K562 (cell line): ENCODE results near the gene MMP28. TPM values are rescaled to one million over a fixed set of nuclear protein-coding genes. Genes with fewer than 3 reads are reported as not detected.

ENCODE experiments used
- ATAC-seq: fragments of 200-7000 bp; cut with Tn5 transposase; 3 replicates; pipeline ENCODE4 v1.9.1; 2020; ENCODE audit warnings: moderate library complexity
- BruUV-seq: library from RNA; stranded (reverse); fragments of 400-500 nt; replicated peaks from 2 replicates; lab custom pipeline; 2021; lab: Mats Ljungman, UMichigan
- CTCF ChIA-PET: fragments of 300-600 bp; formaldehyde crosslinking; extraction: SDS; loops from one replicate; lab custom pipeline; 2021; ENCODE audit warnings: low intra/inter-chr PET ratio; lab: Yijun Ruan, JAX
- POLR2A ChIA-PET: fragments of 300-600, 350-650 bp; sonication (Branson Sonifier 250); formaldehyde crosslinking; extraction: SDS; loops from one replicate; lab custom pipeline; 2021; ENCODE audit warnings: antibody characterized with exemption, inconsistent platforms; lab: Yijun Ruan, JAX
- DNase-seq, 4 experiments: peaks; one replicate each; pipeline versions ENCODE4 v3.0.0 to v3.0.0-alpha.2; 2011 to 2018; ENCODE audit warnings: low spot score in 3 of 4, mixed read lengths in 3 of 4; ENCODE audit errors: extremely low read depth in 1 of 4
- FAIRE-seq: peaks from 2 replicates; lab custom pipeline; 2011; peaks lifted over from hg19 to GRCh38; lab: Jason Lieb, UNC
- H2AFZ ChIP-seq: 2 replicates; pipeline ENCODE4 v1.6.0; 2011; ENCODE audit warnings: low read depth, low read length, control low read depth, inconsistent platforms
- H3K27ac ChIP-seq: fragments of 200-600 bp; 3 replicates; pipeline ENCODE4 v1.8.0; 2011; ENCODE audit warnings: low read depth, mild to moderate bottlenecking, control low read depth, inconsistent platforms, low read length, moderate library complexity, mixed read lengths; ENCODE audit errors: extremely low read depth
- H3K27me3 ChIP-seq, 2 experiments: fragments of 300-600 bp in 1 of 2; 2 replicates in 1 of 2; 3 replicates in 1 of 2; pipeline versions ENCODE4 v1.6.0 to v1.8.0; 2011; ENCODE audit warnings: inconsistent platforms in 2 of 2, low read length in 2 of 2, mild to moderate bottlenecking in 1 of 2, mixed read lengths in 1 of 2, moderate library complexity in 1 of 2; ENCODE audit not compliant: control insufficient read depth in 2 of 2, insufficient read depth in 2 of 2
- H3K36me3 ChIP-seq: fragments of 300-600 bp; 3 replicates; pipeline ENCODE4 v1.8.0; 2011; ENCODE audit warnings: mild to moderate bottlenecking, low read length, inconsistent platforms; ENCODE audit not compliant: control insufficient read depth, insufficient read depth
- H3K4me1 ChIP-seq, 2 experiments: fragments of 200-600 bp in 1 of 2; replicated peaks in 1 of 2; 2 replicates in 1 of 2; 3 replicates in 1 of 2; pipeline versions ENCODE4 v1.5.1 to v1.8.0; 2011; ENCODE audit warnings: inconsistent platforms in 2 of 2, low read length in 2 of 2, mild to moderate bottlenecking in 1 of 2, mixed read lengths in 1 of 2, moderate library complexity in 1 of 2; ENCODE audit not compliant: control insufficient read depth in 2 of 2, insufficient read depth in 2 of 2
- H3K4me2 ChIP-seq: 2 replicates; pipeline ENCODE4 v1.6.1; 2011; ENCODE audit warnings: low read length, control low read depth, inconsistent platforms, mixed read lengths; ENCODE audit not compliant: insufficient read depth
- H3K4me3 ChIP-seq: fragments of 200-600 bp; sonication (generic), shearing (Covaris generic); 2 replicates; pipeline ENCODE4 v1.5.1; 2016; ENCODE audit warnings: control low read depth, inconsistent platforms
- H3K79me2 ChIP-seq: fragments of 200-600 bp; 3 replicates; pipeline ENCODE4 v1.8.0; 2011; ENCODE audit warnings: low read length, inconsistent platforms; ENCODE audit not compliant: control insufficient read depth, insufficient read depth
- H3K9ac ChIP-seq, 2 experiments: 2 replicates each; pipeline versions ENCODE4 v1.6.0 to v1.6.1; 2011; ENCODE audit warnings: low read depth in 2 of 2, low read length in 2 of 2, control low read depth in 1 of 2, inconsistent platforms in 1 of 2, mild to moderate bottlenecking in 1 of 2, mixed read lengths in 1 of 2; ENCODE audit not compliant: insufficient read depth in 1 of 2
- H3K9me1 ChIP-seq: one replicate; pipeline ENCODE4 v1.6.0; 2011; ENCODE audit warnings: inconsistent platforms, mild to moderate bottlenecking, low read length, moderate library complexity; ENCODE audit not compliant: control insufficient read depth, insufficient read depth
- H3K9me3 ChIP-seq: replicated peaks from 2 replicates; pipeline ENCODE4 v1.5.1; 2011; ENCODE audit warnings: low read depth, low read length, inconsistent platforms; ENCODE audit not compliant: control insufficient read depth, insufficient read depth
- H4K20me1 ChIP-seq: replicated peaks from 2 replicates; pipeline ENCODE4 v1.6.1; 2011; ENCODE audit warnings: low read length, inconsistent platforms, mixed read lengths; ENCODE audit not compliant: control insufficient read depth, insufficient read depth
- JUND ChIP-seq, 2 experiments: IDR thresholded peaks; 2 replicates in 1 of 2; 3 replicates in 1 of 2; pipeline ENCODE4 v1.6.1; 2011; ENCODE audit warnings: borderline replicate concordance in 2 of 2, low read depth in 2 of 2, low read length in 2 of 2, improper control_type of control experiment in 1 of 2, missing biosample characterization in 1 of 2, missing genetic modification characterization in 1 of 2, missing genetic modification reagents in 1 of 2
- KLF16 ChIP-seq: IDR thresholded peaks from 2 replicates; pipeline ENCODE4 v1.6.1; 2016; ENCODE audit warnings: antibody characterized with exemption
- ZNF24 ChIP-seq: fragments of 450-650 bp; IDR thresholded peaks from 2 replicates; pipeline ENCODE4 v1.6.1; 2016
- ZNF740 ChIP-seq, 3 experiments: fragments of 200-800 bp in 1 of 3; sonication (Bioruptor generic) in 1 of 3; sonication (generic) in 1 of 3; formaldehyde crosslinking in 1 of 3; IDR thresholded peaks; 2 replicates each; pipeline versions ENCODE4 v1.6.1 to v1.8.0; 2016 to 2022; ENCODE audit warnings: mild to moderate bottlenecking in 2 of 3, missing compliant biosample characterization in 2 of 3, missing genetic modification characterization in 2 of 3, missing genetic modification reagents in 1 of 3
- WGBS: fragments of 100-300 bp; shearing (Covaris generic); methylation state at CpG from one replicate; pipeline ENCODE4 v1.1.6; 2016; ENCODE audit warnings: low coverage, mixed read lengths; ENCODE audit not compliant: insufficient coverage; ENCODE audit errors: missing lambda C conversion rate; 5-methylcytosine and 5-hydroxymethylcytosine counted together
- in situ Hi-C: fragments of 300-500 bp; cut with MboI; formaldehyde crosslinking; loops from 4 replicates; pipeline ENCODE4 v1.15.0; 2018; ENCODE audit warnings: inconsistent platforms, mixed read lengths
- intact Hi-C: fragments of 100-400 bp; cut with micrococcal nuclease; formaldehyde crosslinking; loops from 2 replicates; pipeline ENCODE4 v1.14.2; 2022
- polyA plus RNA-seq, 8 experiments: library from polyadenylated mRNA; depleted of rRNA in 4 of 8; stranded (reverse) in 5 of 8; unstranded in 3 of 8; fragments of >200 nt; fragmentation: Nextera tagmentation in 2 of 8; fragmentation: Illumina TruSeq in 1 of 8; extraction: Ambion mirVana in 2 of 8; extraction: Trizol in 1 of 8; gene quantifications; 2 replicates each; pipeline versions ENCODE4 v1.2.1 to v1.2.3, GENCODE V29; 2011 to 2014; ENCODE audit warnings: inconsistent platforms in 1 of 8, missing spikeins in 1 of 8
- total RNA-seq, 7 experiments: library from RNA; depleted of rRNA in 6 of 7; stranded (reverse); fragments of >200 nt in 6 of 7; fragmentation: Illumina TruSeq in 2 of 7; extraction: Trizol in 2 of 7; gene quantifications; 2 replicates each; pipeline versions ENCODE4 v1.2.1 to v1.2.3, GENCODE V29; 2011 to 2021; ENCODE audit warnings: low replicate concordance in 1 of 7
- TF ChIP-seq, protein P1 (sequence below): fragments of 450-650 bp; IDR thresholded peaks from 2 replicates; pipeline ENCODE4 v1.6.1; 2016; ENCODE audit warnings: borderline replicate concordance

Gene MMP28
- total and polyA plus RNA-seq, 9 of the 15 experiments (the other 6 are each of a cell fraction or from before 2014, with no cell fraction given) = not detected

- Histone ChIP-seq H3K36me3 (peaks cover 55% of the 10 kb centered on the region), H3K27me3 (no peaks in the 10 kb centered on the region), H3K27ac (no peak overlapping the region; the same call in 2 of the 3 replicates), H4K20me1 (peaks cover 18% of the 10 kb centered on the region; the same call in 1 of the 2 replicates), H3K4me3 (no peak overlapping the region), H3K9me3 (no peaks in the 10 kb centered on the region), H3K4me1 (peaks cover 9 to 16% of the 10 kb centered on the region in 2 experiments; a peak in 4 of 5 replicates), H3K9ac (no peak overlapping the region), H3K79me2 (peaks cover 84% of the 10 kb centered on the region), H3K9me1 (no peaks in the 10 kb centered on the region), H2AFZ (no peak overlapping the region), H3K4me2 (no peak overlapping the region; the same call in 1 of the 2 replicates)
- in situ Hi-C loops (no loop called here), intact Hi-C loops (no loop called here)
- no peak for TF ChIP-seq ZNF740 (CRISPR knock-in tag; IDR thresholded peaks at IDR 0.05)
- no peak for TF ChIP-seq ZNF740 (tag; IDR thresholded peaks at IDR 0.05)
- CTCF ChIA-PET = no interaction called here
- WGBS = 66% methylated on average over 6 of the region's 6 CpGs
- FAIRE-seq = no peak
- POLR2A ChIA-PET = no interaction called here
- no TSS peak for BruUV-seq
- ATAC-seq = no peak
- DNase-seq = no peak
Observed at GRCh38 chr17:35811759-35812158, 16.3 kb upstream of the MMP28 start.

- CTCF ChIA-PET = interaction anchor here (3.9 kb wide), 1 partner anchor 45 kb away, joined by 26 read pairs; no protein-coding TSS in a partner anchor
- WGBS = under 1% methylated on average over 14 of the region's 24 CpGs
- TF ChIP-seq ZNF24 (no peak), KLF16 (no peak), JUND (IDR thresholded peaks at IDR 0.05; ENCODE audit: borderline replicate concordance, low read depth, low read length) (no peak), JUND (tag; IDR thresholded peaks at IDR 0.05; ENCODE audit: borderline replicate concordance, low read depth, low read length) (0 out of 3 replicates have a peak, but pooled peaks have one; percentile 3)
- TF ChIP-seq, protein P1, sequence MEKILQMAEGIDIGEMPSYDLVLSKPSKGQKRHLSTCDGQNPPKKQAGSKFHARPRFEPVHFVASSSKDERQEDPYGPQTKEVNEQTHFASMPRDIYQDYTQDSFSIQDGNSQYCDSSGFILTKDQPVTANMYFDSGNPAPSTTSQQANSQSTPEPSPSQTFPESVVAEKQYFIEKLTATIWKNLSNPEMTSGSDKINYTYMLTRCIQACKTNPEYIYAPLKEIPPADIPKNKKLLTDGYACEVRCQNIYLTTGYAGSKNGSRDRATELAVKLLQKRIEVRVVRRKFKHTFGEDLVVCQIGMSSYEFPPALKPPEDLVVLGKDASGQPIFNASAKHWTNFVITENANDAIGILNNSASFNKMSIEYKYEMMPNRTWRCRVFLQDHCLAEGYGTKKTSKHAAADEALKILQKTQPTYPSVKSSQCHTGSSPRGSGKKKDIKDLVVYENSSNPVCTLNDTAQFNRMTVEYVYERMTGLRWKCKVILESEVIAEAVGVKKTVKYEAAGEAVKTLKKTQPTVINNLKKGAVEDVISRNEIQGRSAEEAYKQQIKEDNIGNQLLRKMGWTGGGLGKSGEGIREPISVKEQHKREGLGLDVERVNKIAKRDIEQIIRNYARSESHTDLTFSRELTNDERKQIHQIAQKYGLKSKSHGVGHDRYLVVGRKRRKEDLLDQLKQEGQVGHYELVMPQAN = no peak
Observed at GRCh38 chr17:35809855-35810461, 14.5 kb upstream of the MMP28 start.

More at GRCh38 chr17:35809855-35810461, 14.5 kb upstream of the MMP28 start:
- DNase-seq (peak in 1 of 4 experiments; percentile 51), FAIRE-seq (no peak), ATAC-seq (no peak; the same call in 1 of the 3 replicates)
- in situ Hi-C loops = loop anchor here (5.0 kb wide), 1 partner anchor 43 kb away; no protein-coding TSS in a partner anchor
- H3K9ac ChIP-seq = peak overlapping the region; percentile 98 to 99
- no TSS peak for BruUV-seq
- peaks cover 37% of the 10 kb centered on the region for H3K36me3 ChIP-seq
- no peaks in the 10 kb centered on the region for H3K9me3 ChIP-seq
- H3K9me1 ChIP-seq = no peaks in the 10 kb centered on the region
- peaks cover 9 to 16% of the 10 kb centered on the region in 2 experiments; a peak in 4 of 5 replicates for H3K4me1 ChIP-seq
- no peaks in the 10 kb centered on the region for H3K27me3 ChIP-seq
- intact Hi-C loops = loop anchor here (5.0 kb wide), 1 partner anchor 243 kb away; no protein-coding TSS in a partner anchor
- H3K27ac ChIP-seq = peak overlapping the region; percentile 99
- H2AFZ ChIP-seq = peak overlapping the region; percentile 100
- peak overlapping the region; percentile 87 for H3K4me3 ChIP-seq
- POLR2A ChIA-PET = interaction anchor here (0.6 to 3.0 kb wide), 16 partner anchors 9 to 755 kb away, joined by 3 to 24 read pairs (median 3); partner anchors contain the start of gene MMP28
- H3K79me2 ChIP-seq = peaks cover 66% of the 10 kb centered on the region
- H3K4me2 ChIP-seq = peak overlapping the region; percentile 95
- peaks cover 18% of the 10 kb centered on the region; the same call in 1 of the 2 replicates for H4K20me1 ChIP-seq
